ENCODE measurements around the gene KIF26A.
"Not testable (repeated sequence)": the region's sequence is repeated elsewhere in the genome, so short reads cannot be mapped to it uniquely, and the experiment has no call there.

KIF26A gene

DNA sequence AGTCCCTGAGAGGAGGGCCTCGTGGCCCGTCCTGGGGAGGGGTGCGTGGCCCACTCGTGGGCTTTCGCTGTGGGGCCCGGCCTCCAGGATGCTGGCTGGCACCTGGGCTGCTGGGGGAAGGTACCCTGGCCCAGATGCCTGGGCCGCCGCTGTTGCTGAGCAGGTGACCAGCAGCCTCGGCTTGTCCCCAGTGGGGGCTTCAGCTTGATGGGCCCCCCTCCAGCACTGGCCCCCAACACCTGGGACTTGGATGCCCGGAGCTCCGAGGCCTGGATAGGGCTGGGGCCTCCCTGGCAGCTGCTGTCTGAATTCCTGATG, 10.8 kb downstream of the KIF26A start:
- Mint-ChIP-seq H3K27ac (no peak overlapping the region), H3K27me3 (no peaks in the 10 kb centered on the region), H3K4me1 (ENCODE audit: low read depth) (no peaks in the 10 kb centered on the region), H3K36me3 (no peaks in the 10 kb centered on the region), H3K9me3 (ENCODE audit: low read depth) (no peaks in the 10 kb centered on the region), H3K4me3 (no peak overlapping the region)

DNA sequence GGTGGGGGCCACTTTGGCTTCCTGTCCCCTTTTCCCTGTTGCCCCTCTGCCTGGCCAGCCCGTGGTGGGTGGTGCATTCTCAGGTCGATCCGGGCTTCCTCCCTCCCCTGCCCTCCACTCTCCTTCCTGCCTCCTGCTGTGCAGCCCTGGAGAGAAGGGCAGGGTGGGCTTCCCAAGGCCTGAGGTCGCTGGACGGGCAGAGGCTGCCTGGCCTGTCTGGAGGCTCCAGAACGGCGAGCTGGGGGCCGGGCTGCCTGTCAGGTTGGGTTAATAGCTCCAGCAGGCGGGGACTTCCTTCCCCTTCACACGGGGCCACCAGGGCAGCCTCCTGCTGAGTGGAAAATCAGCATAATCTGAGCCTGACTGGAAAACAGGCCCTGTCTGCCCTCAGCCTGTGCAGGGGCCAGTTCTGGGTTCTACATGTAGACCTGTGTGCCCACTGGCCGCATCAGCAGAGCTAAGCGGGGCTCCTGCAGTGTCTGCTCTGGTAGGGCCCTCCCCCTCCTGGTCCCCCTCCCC, 11.3 kb downstream of the KIF26A start:
- no peak overlapping the region for H3K27ac Mint-ChIP-seq
- no peaks in the 10 kb centered on the region for H3K4me1 Mint-ChIP-seq (ENCODE audit: low read depth)
- H3K9me3 Mint-ChIP-seq (ENCODE audit: low read depth) = no peaks in the 10 kb centered on the region
- no peaks in the 10 kb centered on the region for H3K27me3 Mint-ChIP-seq
- no peak overlapping the region for H3K4me3 Mint-ChIP-seq
- no peaks in the 10 kb centered on the region for H3K36me3 Mint-ChIP-seq

DNA sequence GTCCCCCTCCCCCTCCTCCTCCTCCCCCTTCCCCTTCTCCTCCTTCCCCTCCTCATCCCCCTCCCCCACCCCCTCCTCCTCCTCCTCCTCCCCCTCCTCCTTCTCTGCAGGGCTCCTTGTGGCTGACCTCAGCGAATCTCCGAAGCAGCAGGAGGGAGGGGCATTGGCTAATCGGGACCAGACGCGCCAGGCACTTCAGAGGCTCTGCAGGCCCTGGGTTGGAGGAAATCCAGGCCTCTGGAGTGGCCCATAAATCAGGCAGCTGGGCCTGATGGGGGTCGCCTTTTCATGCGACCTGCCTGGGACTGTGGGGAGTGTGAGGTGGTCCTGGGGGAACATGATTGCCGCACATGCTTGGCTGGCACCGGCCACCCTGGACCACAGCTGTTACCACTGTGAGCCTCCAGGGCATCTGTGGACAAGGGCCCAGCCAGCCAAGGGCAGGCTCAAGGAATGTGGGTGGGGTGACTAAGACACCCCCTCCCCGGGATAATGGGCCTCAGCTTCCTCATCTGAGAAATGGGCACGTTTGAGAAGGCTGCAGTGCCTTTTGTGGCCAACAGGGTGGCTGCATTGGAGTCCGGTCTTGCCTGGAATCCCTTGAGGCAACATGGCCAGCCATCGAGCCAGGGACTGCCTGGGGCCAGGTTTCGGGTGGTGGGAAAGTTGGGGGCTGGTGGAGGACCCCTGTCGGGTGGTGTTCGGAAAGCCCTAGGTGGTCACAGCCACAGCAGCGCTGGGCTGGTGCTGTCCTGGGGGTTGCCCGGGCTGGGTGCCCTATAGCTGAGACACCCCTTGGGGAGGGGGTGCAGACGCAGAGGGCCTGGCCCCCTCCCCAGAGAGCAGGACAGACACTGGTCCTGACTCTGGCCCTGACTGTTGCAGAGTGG, 12.0 kb downstream of the KIF26A start:
- H3K4me1 Mint-ChIP-seq (ENCODE audit: low read depth) = no peaks in the 10 kb centered on the region
- no peaks in the 10 kb centered on the region for H3K27me3 Mint-ChIP-seq
- no peaks in the 10 kb centered on the region for H3K9me3 Mint-ChIP-seq (ENCODE audit: low read depth)
- no peaks in the 10 kb centered on the region for H3K36me3 Mint-ChIP-seq
- no peak overlapping the region for H3K4me3 Mint-ChIP-seq
- H3K27ac Mint-ChIP-seq = no peak overlapping the region

DNA sequence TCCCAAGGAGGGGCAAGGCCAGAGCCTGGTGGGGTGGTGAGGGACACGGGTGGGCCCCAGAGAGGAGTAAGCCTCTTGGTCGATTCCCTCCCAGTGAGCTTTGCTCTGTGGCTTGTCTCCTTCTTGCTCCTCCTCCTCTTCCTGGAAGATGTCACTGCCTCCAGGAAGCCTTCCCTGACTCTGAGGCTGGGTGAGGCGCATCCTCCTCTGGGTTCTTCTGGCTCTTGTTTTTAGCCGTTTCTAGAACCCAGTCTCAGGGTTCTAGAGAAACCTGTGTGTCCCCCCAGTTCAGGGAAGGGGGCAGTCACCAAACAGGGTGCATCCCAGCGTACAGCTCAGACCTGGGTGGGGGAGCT, 12.6 kb downstream of the KIF26A start:
- Mint-ChIP-seq H3K27me3 (no peaks in the 10 kb centered on the region), H3K4me3 (no peak overlapping the region), H3K4me1 (ENCODE audit: low read depth) (no peaks in the 10 kb centered on the region), H3K36me3 (no peaks in the 10 kb centered on the region), H3K9me3 (ENCODE audit: low read depth) (no peaks in the 10 kb centered on the region), H3K27ac (no peak overlapping the region)

DNA sequence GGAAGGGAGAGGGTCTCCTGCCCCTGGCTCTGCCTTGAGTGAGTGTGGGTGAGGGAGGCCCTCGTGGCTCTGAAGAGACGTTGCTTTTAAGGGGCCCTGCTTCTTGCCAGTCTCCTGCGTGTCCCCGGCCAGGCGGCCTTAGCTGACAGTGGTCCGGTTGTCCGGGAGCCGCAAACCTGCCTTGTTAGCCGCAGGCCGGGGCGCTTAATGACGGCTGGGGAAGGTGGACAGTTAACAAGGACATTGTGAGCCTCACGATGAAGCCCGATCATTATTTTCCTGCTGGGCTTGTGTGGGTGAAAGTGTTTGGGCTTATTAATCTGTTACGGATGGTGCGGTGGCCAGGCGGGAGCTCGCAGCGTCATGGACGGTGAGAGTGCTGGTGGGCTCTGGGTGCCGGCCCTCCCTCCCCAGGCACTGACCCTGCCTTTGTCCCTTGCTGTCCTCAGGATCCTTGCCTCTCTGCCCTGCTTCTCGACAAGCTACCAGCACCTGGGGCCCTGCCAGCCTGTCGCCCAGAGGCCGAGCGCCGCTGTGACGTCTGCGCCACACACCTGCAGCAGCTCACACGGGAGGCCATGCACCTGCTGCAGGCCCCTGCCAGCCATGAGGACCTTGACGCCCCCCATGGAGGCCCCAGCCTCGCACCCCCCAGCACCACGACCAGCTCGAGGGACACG, 13.3 kb downstream of the KIF26A start:
- Mint-ChIP-seq H3K36me3 (no peaks in the 10 kb centered on the region), H3K27ac (no peak overlapping the region), H3K4me1 (ENCODE audit: low read depth) (no peaks in the 10 kb centered on the region), H3K27me3 (no peaks in the 10 kb centered on the region), H3K4me3 (no peak overlapping the region), H3K9me3 (ENCODE audit: low read depth) (no peaks in the 10 kb centered on the region)

DNA sequence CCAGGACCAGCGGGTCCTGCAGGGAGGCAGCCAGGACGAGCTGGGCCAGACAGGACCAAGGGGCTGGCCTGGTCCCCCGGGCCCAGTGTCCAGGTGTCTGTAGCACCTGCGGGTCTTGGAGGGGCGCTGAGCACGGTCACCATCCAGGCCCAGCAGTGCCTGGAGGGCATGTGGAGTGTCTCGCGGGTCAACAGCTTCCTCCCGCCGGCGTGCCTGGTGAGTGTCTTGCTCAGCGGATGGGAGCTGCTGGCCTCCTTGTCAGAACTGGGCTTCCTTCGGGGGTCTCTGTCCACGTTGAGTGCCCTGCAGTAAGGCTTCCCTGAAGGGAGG, 13.8 kb downstream of the KIF26A start:
- H3K27ac Mint-ChIP-seq = no peak overlapping the region
- no peaks in the 10 kb centered on the region for H3K27me3 Mint-ChIP-seq
- H3K4me1 Mint-ChIP-seq (ENCODE audit: low read depth) = no peaks in the 10 kb centered on the region
- H3K9me3 Mint-ChIP-seq (ENCODE audit: low read depth) = no peaks in the 10 kb centered on the region
- H3K4me3 Mint-ChIP-seq = no peak overlapping the region
- no peaks in the 10 kb centered on the region for H3K36me3 Mint-ChIP-seq

DNA sequence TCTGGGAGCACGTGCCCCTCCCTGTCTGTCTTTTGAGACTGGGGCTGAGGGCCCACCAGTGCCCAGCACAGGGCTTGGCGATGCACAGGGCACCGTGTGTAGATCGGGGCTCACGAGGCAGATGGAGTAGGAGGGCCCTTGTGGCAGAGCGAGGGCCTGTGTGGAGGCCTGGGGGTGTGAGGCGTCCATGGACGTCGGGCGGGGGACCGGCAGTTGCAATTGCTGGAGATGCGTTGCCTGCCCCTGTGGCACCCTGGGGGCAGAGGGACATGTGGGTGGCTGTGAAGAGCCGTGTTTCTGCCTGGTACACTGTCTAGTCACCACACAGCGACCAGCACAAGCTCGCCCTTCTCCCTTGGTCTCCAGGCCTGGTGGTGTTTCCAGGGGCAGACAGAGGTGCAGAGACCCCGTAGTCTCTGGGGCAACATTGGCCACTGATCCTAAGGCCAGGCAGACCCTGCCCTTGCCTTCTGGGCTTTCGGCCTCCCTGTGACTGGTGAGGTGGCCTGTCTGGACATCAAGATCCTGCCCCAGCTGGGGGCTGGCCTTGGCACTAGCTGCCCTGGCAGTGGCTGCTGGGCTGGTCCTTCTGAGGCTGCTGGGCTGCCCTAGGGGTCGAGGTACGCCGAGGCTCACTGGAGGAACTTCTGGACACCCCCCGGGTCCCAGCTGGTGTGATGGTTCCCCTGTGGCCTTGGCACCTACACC, 14.5 kb downstream of the KIF26A start:
- no peaks in the 10 kb centered on the region for H3K9me3 Mint-ChIP-seq (ENCODE audit: low read depth)
- no peak overlapping the region for H3K27ac Mint-ChIP-seq
- no peak overlapping the region for H3K4me3 Mint-ChIP-seq
- H3K36me3 Mint-ChIP-seq = no peaks in the 10 kb centered on the region
- H3K27me3 Mint-ChIP-seq = no peaks in the 10 kb centered on the region
- no peaks in the 10 kb centered on the region for H3K4me1 Mint-ChIP-seq (ENCODE audit: low read depth)

DNA sequence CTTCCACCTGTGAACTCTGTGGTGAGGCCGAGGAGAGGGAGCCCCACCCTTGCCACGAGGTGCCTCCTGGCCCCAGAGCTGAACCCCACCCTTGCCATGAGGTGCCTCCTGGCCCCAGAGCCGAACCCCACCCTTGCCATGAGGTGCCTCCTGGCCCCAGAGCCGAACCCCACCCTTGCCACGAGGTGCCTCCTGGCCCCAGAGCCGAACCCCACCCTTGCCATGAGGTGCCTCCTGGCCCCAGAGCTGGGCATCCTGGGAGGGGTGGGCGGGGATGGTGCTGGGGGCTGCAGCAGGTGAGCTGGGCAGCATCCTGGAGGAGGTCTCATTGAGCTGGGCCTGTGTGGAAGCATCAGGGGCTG, 15.0 kb downstream of the KIF26A start:
- H3K9me3 Mint-ChIP-seq (ENCODE audit: low read depth); H3K27me3 Mint-ChIP-seq; H3K36me3 Mint-ChIP-seq; H3K4me1 Mint-ChIP-seq (ENCODE audit: low read depth); H3K27ac Mint-ChIP-seq; H3K4me3 Mint-ChIP-seq: not testable (repeated sequence)

DNA sequence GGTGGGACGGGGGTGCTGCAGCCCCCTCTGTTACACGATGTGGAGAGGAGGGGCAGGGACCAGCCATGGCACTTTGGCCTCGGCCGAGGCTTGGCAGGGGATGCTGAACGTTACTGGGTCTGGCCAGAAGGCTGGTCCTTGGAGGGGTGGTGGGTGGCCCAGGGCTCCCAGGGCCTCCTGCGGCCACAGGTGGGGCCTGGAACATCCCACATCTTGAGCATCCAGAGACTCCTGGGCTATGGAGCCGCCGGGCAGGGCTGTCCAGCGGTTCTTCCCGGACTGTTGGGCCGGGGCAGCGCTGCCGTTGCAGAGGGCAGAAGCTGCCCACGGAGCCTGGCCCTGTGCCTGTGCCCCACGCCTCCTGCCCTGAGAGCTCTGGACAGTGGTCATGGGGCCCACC, 15.9 kb downstream of the KIF26A start:
- Mint-ChIP-seq H3K4me1 (ENCODE audit: low read depth) (no peaks in the 10 kb centered on the region), H3K4me3 (no peak overlapping the region), H3K36me3 (no peaks in the 10 kb centered on the region), H3K27ac (no peak overlapping the region), H3K9me3 (ENCODE audit: low read depth) (no peaks in the 10 kb centered on the region), H3K27me3 (no peaks in the 10 kb centered on the region)

DNA sequence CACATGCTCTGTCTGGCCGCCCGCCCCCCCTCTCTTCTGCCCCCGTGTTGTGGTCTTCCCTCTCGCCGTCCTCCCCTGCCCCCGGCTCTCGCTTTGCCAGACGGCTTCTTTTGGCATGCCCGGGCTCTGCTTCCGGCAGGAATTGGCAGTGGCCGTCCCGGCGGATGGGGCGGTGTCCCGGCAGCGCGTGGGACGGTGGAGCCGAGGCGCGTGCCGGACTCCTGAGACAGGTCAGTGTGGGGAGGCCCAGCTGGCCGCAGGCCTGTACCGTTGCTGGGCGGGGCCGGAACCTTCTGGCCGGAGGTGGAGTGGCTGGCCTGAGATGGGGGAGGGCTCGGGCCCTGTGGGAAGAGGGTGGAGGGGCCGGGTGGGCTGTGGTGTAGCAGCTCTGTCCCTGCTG, 17.1 kb downstream of the KIF26A start:
- Mint-ChIP-seq H3K9me3 (ENCODE audit: low read depth) (no peaks in the 10 kb centered on the region), H3K27me3 (no peaks in the 10 kb centered on the region), H3K36me3 (no peaks in the 10 kb centered on the region), H3K27ac (no peak overlapping the region), H3K4me3 (no peak overlapping the region), H3K4me1 (ENCODE audit: low read depth) (no peaks in the 10 kb centered on the region)

DNA sequence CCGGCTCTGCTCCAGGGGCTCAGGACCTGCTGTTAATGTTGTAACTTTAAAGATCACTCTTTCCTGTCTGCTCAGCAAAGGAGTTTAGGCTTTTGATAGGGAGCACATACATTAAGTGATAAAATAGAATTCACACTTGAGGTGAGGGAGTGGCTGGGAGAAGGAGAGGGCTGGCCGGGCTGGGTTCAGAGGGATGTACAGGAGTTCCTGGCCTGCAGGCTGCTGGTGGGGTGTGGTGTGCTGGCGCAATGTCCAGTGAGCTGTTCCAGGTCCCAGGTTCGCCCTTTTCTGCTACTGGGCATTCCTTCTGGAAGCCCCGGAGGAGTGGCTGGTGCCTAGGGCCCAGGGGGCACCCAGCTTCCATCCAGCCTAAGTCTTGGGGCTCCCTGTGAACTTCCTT, 17.8 kb downstream of the KIF26A start:
- H3K36me3 Mint-ChIP-seq = no peaks in the 10 kb centered on the region
- H3K27ac Mint-ChIP-seq = no peak overlapping the region
- no peak overlapping the region for H3K4me3 Mint-ChIP-seq
- H3K27me3 Mint-ChIP-seq = no peaks in the 10 kb centered on the region
- H3K4me1 Mint-ChIP-seq (ENCODE audit: low read depth) = no peaks in the 10 kb centered on the region
- no peaks in the 10 kb centered on the region for H3K9me3 Mint-ChIP-seq (ENCODE audit: low read depth)

DNA sequence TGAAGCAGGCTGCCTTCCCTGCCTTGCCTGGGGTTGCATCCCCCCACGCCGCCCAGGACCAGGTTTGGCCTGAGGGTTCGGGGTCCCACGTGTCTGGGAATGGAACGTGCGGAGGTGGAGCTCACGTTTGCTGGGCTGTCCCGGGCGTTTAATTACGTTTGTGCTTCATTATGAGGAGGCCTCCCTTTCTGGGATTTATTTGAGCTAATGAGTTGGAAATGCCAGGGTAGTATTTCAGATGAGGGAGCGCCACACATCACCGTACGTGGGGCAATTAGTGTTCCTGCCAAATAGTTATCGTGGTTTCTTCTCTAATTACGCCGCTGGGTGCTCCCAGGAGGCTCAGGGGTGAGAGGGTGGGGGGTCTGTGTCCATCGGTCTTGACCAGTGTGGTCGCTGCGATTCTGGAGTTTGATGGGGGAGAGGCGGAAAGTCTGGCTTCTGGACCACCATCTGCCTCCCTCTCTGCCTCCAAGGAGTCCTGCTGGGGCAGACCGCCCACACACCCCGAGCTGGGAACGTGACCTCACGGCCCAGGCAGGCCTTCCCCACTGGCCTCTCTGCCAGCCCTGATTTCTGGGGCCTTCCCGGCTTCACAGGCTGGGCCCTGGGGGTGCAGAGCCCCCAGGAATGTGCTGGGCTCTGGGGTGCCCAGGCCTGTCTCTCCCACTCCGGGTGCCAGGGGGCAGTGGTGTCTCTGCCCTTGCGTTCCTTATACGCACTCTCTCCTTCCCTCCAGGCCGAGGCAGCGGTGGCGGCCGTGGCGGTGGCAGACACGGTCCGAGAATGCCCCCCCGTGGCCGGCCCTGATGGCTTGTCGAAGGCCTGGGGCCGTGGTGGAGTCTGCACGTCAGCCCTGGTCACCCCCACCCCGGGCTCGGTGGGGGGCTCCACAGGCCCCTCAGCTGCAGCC, 18.9 kb downstream of the KIF26A start:
- Mint-ChIP-seq H3K9me3 (ENCODE audit: low read depth) (no peaks in the 10 kb centered on the region), H3K36me3 (no peaks in the 10 kb centered on the region), H3K27me3 (no peaks in the 10 kb centered on the region), H3K4me3 (no peak overlapping the region), H3K27ac (no peak overlapping the region), H3K4me1 (ENCODE audit: low read depth) (no peaks in the 10 kb centered on the region)

DNA sequence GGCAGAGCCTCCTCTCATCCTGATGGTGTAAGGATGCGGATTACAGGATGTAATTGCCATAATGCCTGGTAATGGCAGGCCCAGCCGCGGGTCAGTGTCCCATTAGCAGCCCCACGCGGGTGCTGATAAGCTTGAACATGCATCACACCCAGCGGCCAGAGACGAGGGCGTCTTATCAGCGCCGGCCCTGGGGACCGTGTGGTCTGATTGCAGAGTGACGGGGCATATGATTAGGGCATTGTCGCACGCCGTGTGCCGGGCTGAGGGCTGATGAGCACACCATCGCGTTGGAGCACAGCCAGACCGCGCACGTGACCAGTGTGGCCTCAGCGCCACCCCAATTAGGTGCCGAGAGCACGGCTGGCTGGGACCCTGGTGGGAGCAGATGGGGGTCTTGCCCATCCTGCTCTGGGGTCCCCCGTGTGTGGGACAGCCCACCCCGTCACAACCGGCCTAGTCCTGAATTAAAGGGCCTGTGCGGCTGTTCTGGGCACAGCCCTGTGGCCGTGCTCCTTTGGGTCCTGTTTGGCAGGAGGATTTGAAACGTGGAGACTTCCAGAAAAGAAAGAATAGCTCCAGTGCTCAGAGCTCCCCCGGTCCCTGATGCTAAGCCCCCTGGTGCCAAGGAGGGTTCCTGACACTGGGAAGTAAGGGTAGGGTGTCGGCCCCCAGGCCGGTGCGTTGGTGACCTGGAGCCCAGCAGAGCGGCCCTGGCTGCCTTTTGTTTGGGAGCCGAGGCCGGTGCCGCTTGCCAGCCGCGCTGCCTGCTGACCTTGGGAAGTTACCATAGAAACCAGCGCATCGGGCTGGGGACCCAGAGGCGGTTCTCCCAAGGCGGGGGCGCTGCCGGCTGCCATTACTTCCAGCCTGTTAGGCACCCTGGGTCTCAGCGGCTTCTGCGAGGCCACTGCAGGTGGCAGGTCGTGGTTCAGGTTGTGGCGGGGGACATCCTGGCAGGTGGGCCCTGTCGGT, 20.7 kb downstream of the KIF26A start:
- Mint-ChIP-seq H3K27ac (no peak overlapping the region), H3K36me3 (no peaks in the 10 kb centered on the region), H3K9me3 (ENCODE audit: low read depth) (no peaks in the 10 kb centered on the region), H3K27me3 (no peaks in the 10 kb centered on the region), H3K4me3 (no peak overlapping the region), H3K4me1 (ENCODE audit: low read depth) (no peaks in the 10 kb centered on the region)

DNA sequence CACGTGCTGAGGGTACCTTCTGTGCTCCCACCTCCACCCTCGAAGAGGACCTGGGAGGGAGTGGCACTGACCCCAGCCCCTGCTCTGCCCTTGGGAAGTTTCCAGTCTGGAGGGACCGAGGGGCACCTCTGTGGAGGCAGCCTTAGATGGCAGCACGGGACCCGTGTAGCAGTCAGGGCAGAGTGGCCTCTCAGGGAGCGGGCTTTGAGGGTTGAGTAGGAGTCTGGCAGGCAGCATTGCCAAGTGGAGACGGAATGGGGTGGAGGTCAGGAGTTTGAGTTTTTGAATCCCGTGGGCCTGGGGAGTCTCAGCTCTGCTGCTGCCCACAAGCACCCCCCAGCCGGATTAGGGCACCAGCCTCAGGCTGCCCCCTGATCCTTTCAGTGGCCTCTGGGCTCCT, 21.6 kb downstream of the KIF26A start:
- no peaks in the 10 kb centered on the region for H3K9me3 Mint-ChIP-seq (ENCODE audit: low read depth)
- H3K27me3 Mint-ChIP-seq = no peaks in the 10 kb centered on the region
- H3K36me3 Mint-ChIP-seq = no peaks in the 10 kb centered on the region
- H3K4me3 Mint-ChIP-seq = no peak overlapping the region
- no peaks in the 10 kb centered on the region for H3K4me1 Mint-ChIP-seq (ENCODE audit: low read depth)
- no peak overlapping the region for H3K27ac Mint-ChIP-seq

Measured in activated naive CD8-positive, alpha-beta T cell (primary cell).